Stomach (tissue), 4 donors: Measurements from ENCODE around the gene PLCB1.

Experiments used
- CTCF ChIP-seq, 7 experiments: fragments of 450-650 bp in 4 of 7; fragments of 200-600 bp in 3 of 7; sonication (generic) in 3 of 7; IDR thresholded peaks; one replicate each; pipeline ENCODE4 v1.5.1; 2016 to 2019; ENCODE audit warnings: antibody characterized with exemption in 7 of 7, control low read depth in 2 of 7, mild to moderate bottlenecking in 1 of 7
- EP300 ChIP-seq: sonication (generic); formaldehyde crosslinking; IDR thresholded peaks from one replicate; pipeline ENCODE4 v1.6.1; 2017; ENCODE audit warnings: antibody characterized with exemption

- TF ChIP-seq EP300 (no peak), CTCF (IDR thresholded peaks at IDR 0.05) (no peak)
These were observed 300.5 kb downstream of the PLCB1 start for GRCh38 chr20:8432435-8433148.
